ENCODE results near the gene HCAR3. TPM values are rescaled to one million over a fixed set of nuclear protein-coding genes. Genes with fewer than 3 reads are reported as not detected.

HCAR3 gene
- total and polyA plus RNA-seq, 2 of the 13 experiments (the other 11 are each of a cell fraction or from before 2014, with no cell fraction given) = 0.11 to 12.8 TPM

GRCh38 chr12:122721057-122721545 lies 4.5 kb upstream of the HCAR3 start (continued):
- no peak for TF ChIP-seq ARID2 (CRISPR knock-in tag; IDR thresholded peaks at IDR 0.05; ENCODE audit: borderline replicate concordance)
- TF ChIP-seq, protein P1, sequence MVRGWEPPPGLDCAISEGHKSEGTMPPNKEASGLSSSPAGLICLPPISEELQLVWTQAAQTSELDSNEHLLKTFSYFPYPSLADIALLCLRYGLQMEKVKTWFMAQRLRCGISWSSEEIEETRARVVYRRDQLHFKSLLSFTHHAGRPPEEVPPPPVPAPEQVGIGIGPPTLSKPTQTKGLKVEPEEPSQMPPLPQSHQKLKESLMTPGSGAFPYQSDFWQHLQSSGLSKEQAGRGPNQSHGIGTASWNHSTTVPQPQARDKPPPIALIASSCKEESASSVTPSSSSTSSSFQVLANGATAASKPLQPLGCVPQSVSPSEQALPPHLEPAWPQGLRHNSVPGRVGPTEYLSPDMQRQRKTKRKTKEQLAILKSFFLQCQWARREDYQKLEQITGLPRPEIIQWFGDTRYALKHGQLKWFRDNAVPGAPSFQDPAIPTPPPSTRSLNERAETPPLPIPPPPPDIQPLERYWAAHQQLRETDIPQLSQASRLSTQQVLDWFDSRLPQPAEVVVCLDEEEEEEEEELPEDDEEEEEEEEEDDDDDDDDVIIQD (CRISPR knock-in tag; IDR thresholded peaks at IDR 0.05; ENCODE audit: low read depth) = peak; percentile 59; the same call in 1 of the 2 replicates
- no peak for TF ChIP-seq TCF7 (IDR thresholded peaks at IDR 0.05; ENCODE audit: low read depth)
- TF ChIP-seq, protein P2, sequence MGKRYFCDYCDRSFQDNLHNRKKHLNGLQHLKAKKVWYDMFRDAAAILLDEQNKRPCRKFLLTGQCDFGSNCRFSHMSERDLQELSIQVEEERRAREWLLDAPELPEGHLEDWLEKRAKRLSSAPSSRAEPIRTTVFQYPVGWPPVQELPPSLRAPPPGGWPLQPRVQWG (CRISPR knock-in tag; IDR thresholded peaks at IDR 0.05; ENCODE audit: borderline replicate concordance, low read depth) = no peak
- no peak for TF ChIP-seq BRF2 (CRISPR knock-in tag; IDR thresholded peaks at IDR 0.05)
- no peak for TF ChIP-seq ZNF766 (CRISPR knock-in tag; IDR thresholded peaks at IDR 0.05; ENCODE audit: borderline replicate concordance)
- no peak for TF ChIP-seq ZNF138 (CRISPR knock-in tag; IDR thresholded peaks at IDR 0.05; ENCODE audit: low read depth)
- no peak for TF ChIP-seq NR2F1 (CRISPR knock-in tag; IDR thresholded peaks at IDR 0.05)
- TF ChIP-seq ZSCAN9 (CRISPR knock-in tag; IDR thresholded peaks at IDR 0.05; ENCODE audit: borderline replicate concordance) = no peak
- no peak for TF ChIP-seq ZNF724P (CRISPR knock-in tag; IDR thresholded peaks at IDR 0.05; ENCODE audit: borderline replicate concordance)
- TF ChIP-seq MXD3 (CRISPR knock-in tag; IDR thresholded peaks at IDR 0.05) = no peak
- TF ChIP-seq E2F2 (CRISPR knock-in tag; IDR thresholded peaks at IDR 0.05; ENCODE audit: borderline replicate concordance) = no peak
- TF ChIP-seq E2F5 (CRISPR knock-in tag; conservative IDR thresholded peaks at IDR 0.05) = no peak
- no peak for TF ChIP-seq KDM1A (CRISPR knock-in tag; IDR thresholded peaks at IDR 0.05)
- no peak for TF ChIP-seq CBFB (CRISPR knock-in tag; IDR thresholded peaks at IDR 0.05)
- peak; percentile 95 for TF ChIP-seq HNF4G (IDR thresholded peaks at IDR 0.05; ENCODE audit: borderline replicate concordance, low read depth, low read length)
- TF ChIP-seq HNF4G (CRISPR knock-in tag; IDR thresholded peaks at IDR 0.05; ENCODE audit: borderline replicate concordance, low read depth) = peak; percentile 88; the same call in 1 of the 2 replicates
- no peak for TF ChIP-seq ZNF530 (CRISPR knock-in tag; IDR thresholded peaks at IDR 0.05; ENCODE audit: low read depth)
- no peak for TF ChIP-seq ZNF12 (CRISPR knock-in tag; IDR thresholded peaks at IDR 0.05)
- TF ChIP-seq, protein P3, sequence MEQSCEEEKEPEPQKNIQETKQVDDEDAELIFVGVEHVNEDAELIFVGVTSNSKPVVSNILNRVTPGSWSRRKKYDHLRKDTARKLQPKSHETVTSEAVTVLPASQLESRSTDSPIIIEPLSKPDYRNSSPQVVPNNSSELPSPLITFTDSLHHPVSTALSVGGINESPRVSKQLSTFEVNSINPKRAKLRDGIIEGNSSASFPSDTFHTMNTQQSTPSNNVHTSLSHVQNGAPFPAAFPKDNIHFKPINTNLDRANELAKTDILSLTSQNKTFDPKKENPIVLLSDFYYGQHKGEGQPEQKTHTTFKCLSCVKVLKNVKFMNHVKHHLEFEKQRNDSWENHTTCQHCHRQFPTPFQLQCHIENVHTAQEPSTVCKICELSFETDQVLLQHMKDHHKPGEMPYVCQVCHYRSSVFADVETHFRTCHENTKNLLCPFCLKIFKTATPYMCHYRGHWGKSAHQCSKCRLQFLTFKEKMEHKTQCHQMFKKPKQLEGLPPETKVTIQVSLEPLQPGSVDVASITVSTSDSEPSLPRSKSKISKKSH (CRISPR knock-in tag; IDR thresholded peaks at IDR 0.05; ENCODE audit: borderline replicate concordance) = no peak
- no peak for TF ChIP-seq RAD51 (IDR thresholded peaks at IDR 0.05; ENCODE audit: borderline replicate concordance)
- no peak for TF ChIP-seq ZNF747 (CRISPR knock-in tag; IDR thresholded peaks at IDR 0.05; ENCODE audit: borderline replicate concordance)
